HepG2 (cell line): Measurements from ENCODE around the gene C20orf96. TPM values are rescaled to one million over a fixed set of nuclear protein-coding genes. Genes with fewer than 3 reads are reported as not detected.

Experiments
- ATM ChIP-seq: fragments of 450-650 bp; IDR thresholded peaks from 2 replicates; pipeline ENCODE4 v1.7.1; 2017; ENCODE audit warnings: mild to moderate bottlenecking, borderline replicate concordance
- CAMTA2 ChIP-seq: sonication (generic); formaldehyde crosslinking; IDR thresholded peaks from 2 replicates; pipeline ENCODE4 v1.4.0; 2020; ENCODE audit warnings: mild to moderate bottlenecking, missing genetic modification reagents, borderline replicate concordance
- EZH2 ChIP-seq: conservative IDR thresholded peaks from 2 replicates; pipeline ENCODE4 v1.6.1; 2012; ENCODE audit warnings: mild to moderate bottlenecking, low read depth, low read length, moderate library complexity
- KDM5A ChIP-seq: fragments of 200-600 bp; sonication (generic); IDR thresholded peaks from 2 replicates; pipeline ENCODE4 v1.7.0; 2018; ENCODE audit warnings: antibody characterized with exemption, mild to moderate bottlenecking, low read length, borderline replicate concordance
- PCBP1 ChIP-seq: fragments of 200-400 bp; formaldehyde crosslinking; IDR thresholded peaks from 2 replicates; pipeline ENCODE4 v1.6.1; 2017; ENCODE audit warnings: mild to moderate bottlenecking, low read depth, low read length, borderline replicate concordance
- POLR2G ChIP-seq: fragments of 200-400 bp; formaldehyde crosslinking; IDR thresholded peaks from 2 replicates; pipeline ENCODE4 v1.6.1; 2018; ENCODE audit warnings: mild to moderate bottlenecking, low read depth, low read length, moderate library complexity
- TAF1 ChIP-seq: sonication (generic); formaldehyde crosslinking; IDR thresholded peaks from 2 replicates; pipeline ENCODE4 v1.4.0; 2020; ENCODE audit warnings: missing genetic modification reagents
- ZBTB14 ChIP-seq: sonication (generic); formaldehyde crosslinking; IDR thresholded peaks from 2 replicates; pipeline ENCODE4 v1.4.0; 2020; ENCODE audit warnings: missing genetic modification reagents
- ZFP1 ChIP-seq: IDR thresholded peaks from 2 replicates; pipeline ENCODE4 v1.6.1; 2016
- ZNF138 ChIP-seq: sonication (generic); formaldehyde crosslinking; IDR thresholded peaks from 2 replicates; pipeline ENCODE4 v1.5.0; 2020; ENCODE audit warnings: mild to moderate bottlenecking, low read depth, missing genetic modification reagents
- ZNF142 ChIP-seq: sonication (generic); formaldehyde crosslinking; IDR thresholded peaks from 2 replicates; pipeline ENCODE4 v1.4.0; 2020; ENCODE audit warnings: missing genetic modification reagents
- ZNF430 ChIP-seq: sonication (generic); formaldehyde crosslinking; IDR thresholded peaks from 2 replicates; pipeline ENCODE4 v1.9.0; 2021; ENCODE audit warnings: mild to moderate bottlenecking, missing genetic modification reagents
- ZNF543 ChIP-seq: sonication (generic); formaldehyde crosslinking; IDR thresholded peaks from 2 replicates; pipeline ENCODE4 v1.4.0; 2020; ENCODE audit warnings: mild to moderate bottlenecking, missing genetic modification reagents
- ZNF639 ChIP-seq: conservative IDR thresholded peaks from 2 replicates; pipeline ENCODE4 v1.6.1; 2018; ENCODE audit warnings: missing genetic modification reagents
- ZNF660 ChIP-seq: sonication (generic); formaldehyde crosslinking; IDR thresholded peaks from 2 replicates; pipeline ENCODE4 v1.5.1; 2020; ENCODE audit warnings: mild to moderate bottlenecking, low read depth, missing genetic modification reagents, borderline replicate concordance
- ZNF670 ChIP-seq: sonication (generic); formaldehyde crosslinking; IDR thresholded peaks from 2 replicates; pipeline ENCODE4 v1.8.0; 2022; ENCODE audit warnings: mild to moderate bottlenecking, missing genetic modification reagents, borderline replicate concordance
- ZNF749 ChIP-seq: sonication (generic); formaldehyde crosslinking; IDR thresholded peaks from 2 replicates; pipeline ENCODE4 v1.8.0; 2022; ENCODE audit warnings: mild to moderate bottlenecking, missing genetic modification reagents, moderate library complexity, borderline replicate concordance
- ZNF891 ChIP-seq: sonication (generic); formaldehyde crosslinking; IDR thresholded peaks from 2 replicates; pipeline ENCODE4 v1.5.0; 2020; ENCODE audit warnings: mild to moderate bottlenecking, missing genetic modification reagents
- polyA plus RNA-seq, 8 experiments: library from polyadenylated mRNA; depleted of rRNA in 3 of 8; stranded (reverse) in 7 of 8; unstranded in 1 of 8; fragments of >200 nt; fragmentation: Illumina TruSeq in 4 of 8; extraction: Trizol in 4 of 8; gene quantifications; 2 replicates each; pipeline versions ENCODE4 v1.2.1 to v1.2.3, GENCODE V29; 2011 to 2016; ENCODE audit warnings: low read depth in 4 of 8, missing spikeins in 1 of 8, mixed read lengths in 1 of 8; ENCODE audit not compliant: insufficient read depth in 1 of 8
- total RNA-seq, 5 experiments: library from RNA; depleted of rRNA; stranded (reverse); fragments of >200 nt; fragmentation: Illumina TruSeq; extraction: Trizol; gene quantifications; 2 replicates each; pipeline ENCODE4 v1.2.3, GENCODE V29; 2016; ENCODE audit warnings: low read depth in 1 of 5
- TF ChIP-seq, protein P1 (sequence below): sonication (generic); formaldehyde crosslinking; IDR thresholded peaks from 2 replicates; pipeline ENCODE4 v1.4.0; 2020; ENCODE audit warnings: missing genetic modification reagents

The C20orf96 gene
- total and polyA plus RNA-seq, 2 of the 13 experiments (the other 11 are each of a cell fraction or from before 2014, with no cell fraction given) = 3.8 to 20.6 TPM

DNA sequence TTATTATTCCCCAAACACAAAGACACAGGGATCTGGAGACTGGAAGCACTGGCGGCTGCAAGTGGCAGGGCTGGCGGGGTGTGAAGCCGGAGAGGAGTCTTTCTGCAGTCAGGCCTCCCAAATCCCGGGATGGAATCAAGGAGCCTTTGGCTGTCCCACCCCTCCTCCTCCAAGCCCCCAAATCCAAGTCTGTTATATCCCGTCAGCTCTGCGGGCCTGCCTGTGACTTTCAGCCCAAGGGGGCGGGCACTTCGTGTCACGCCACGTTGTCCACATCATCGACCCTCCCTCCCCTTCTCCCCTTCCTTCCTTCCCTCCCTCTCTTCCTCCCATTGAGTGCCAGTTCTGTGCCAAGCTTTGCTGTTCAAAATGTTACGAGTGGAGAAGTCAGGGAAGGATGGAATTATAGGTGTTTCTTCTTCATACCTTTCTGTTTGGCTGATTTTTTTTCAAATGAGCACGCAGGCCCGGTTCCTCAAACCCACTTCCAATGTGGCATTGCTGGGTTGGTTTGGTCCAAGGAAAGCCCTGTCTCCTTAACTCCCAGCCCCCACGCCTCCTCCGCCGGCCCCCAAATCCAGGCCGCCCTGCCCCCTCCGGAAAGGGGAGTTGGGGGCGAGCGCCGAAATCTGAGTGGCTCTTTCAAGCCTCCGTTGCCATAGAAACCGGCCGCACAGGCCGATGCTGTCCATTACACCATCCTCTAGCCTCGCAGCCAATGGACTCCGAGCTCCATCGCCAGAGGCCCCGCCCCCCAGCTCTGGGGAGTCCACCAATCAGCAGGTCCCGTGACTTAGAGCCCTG lies 19.5 kb upstream of the C20orf96 start (continued):
- TF ChIP-seq ZNF749 (CRISPR knock-in tag) (0 out of 2 replicates have a peak, but pooled peaks have one; percentile 62), POLR2G (peak; percentile 69), ATM (no peak), ZNF639 (CRISPR knock-in tag) (no peak), ZNF142 (CRISPR knock-in tag) (peak; percentile 62), EZH2 (no peak), ZNF660 (CRISPR knock-in tag) (0 out of 2 replicates have a peak, but pooled peaks have one; percentile 71), ZNF138 (no peak), TAF1 (CRISPR knock-in tag) (peak; percentile 65), ZFP1 (CRISPR knock-in tag) (no peak), ZBTB14 (no peak), ZNF670 (CRISPR knock-in tag) (peak; percentile 72; the same call in 1 of the 2 replicates), ZNF891 (CRISPR knock-in tag) (peak; percentile 85), CAMTA2 (CRISPR knock-in tag) (peak; percentile 98; the same call in 1 of the 2 replicates), PCBP1 (peak; percentile 94; the same call in 1 of the 2 replicates), ZNF430 (CRISPR knock-in tag) (peak; percentile 25; the same call in 1 of the 2 replicates), KDM5A (no peak), ZNF543 (CRISPR knock-in tag) (peak; percentile 86)
- TF ChIP-seq, protein P1, sequence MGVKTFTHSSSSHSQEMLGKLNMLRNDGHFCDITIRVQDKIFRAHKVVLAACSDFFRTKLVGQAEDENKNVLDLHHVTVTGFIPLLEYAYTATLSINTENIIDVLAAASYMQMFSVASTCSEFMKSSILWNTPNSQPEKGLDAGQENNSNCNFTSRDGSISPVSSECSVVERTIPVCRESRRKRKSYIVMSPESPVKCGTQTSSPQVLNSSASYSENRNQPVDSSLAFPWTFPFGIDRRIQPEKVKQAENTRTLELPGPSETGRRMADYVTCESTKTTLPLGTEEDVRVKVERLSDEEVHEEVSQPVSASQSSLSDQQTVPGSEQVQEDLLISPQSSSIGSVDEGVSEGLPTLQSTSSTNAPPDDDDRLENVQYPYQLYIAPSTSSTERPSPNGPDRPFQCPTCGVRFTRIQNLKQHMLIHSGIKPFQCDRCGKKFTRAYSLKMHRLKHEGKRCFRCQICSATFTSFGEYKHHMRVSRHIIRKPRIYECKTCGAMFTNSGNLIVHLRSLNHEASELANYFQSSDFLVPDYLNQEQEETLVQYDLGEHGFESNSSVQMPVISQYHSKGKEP (CRISPR knock-in tag) = no peak
